CMK (cell line): Measurements from ENCODE around the gene CCL15.

ENCODE experiments used
- DNase-seq: peaks from one replicate; pipeline ENCODE4 v3.0.0-alpha.2; 2010; ENCODE audit warnings: low read depth

CCL15 gene

DNA sequence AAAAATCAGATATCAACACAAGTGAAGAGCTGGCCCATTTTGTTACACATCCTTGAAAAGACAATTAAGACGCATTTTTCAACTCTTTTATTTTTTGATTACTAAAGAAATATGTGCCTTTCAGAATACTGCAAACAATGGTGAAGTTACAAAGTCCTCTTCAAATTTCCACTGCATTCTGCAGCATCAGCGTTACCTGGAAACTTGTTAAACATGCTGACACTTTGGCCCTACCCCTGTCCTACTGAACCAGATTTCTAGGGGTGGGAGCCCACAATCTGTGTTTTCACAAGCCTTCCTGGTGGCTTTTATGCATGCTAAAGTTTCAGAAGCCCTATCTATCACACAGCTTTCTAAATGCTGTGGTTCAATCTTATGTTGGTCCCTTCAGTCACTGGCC is 10.3 kb downstream of the CCL15 start:
- DNase-seq, result no peak

DNA sequence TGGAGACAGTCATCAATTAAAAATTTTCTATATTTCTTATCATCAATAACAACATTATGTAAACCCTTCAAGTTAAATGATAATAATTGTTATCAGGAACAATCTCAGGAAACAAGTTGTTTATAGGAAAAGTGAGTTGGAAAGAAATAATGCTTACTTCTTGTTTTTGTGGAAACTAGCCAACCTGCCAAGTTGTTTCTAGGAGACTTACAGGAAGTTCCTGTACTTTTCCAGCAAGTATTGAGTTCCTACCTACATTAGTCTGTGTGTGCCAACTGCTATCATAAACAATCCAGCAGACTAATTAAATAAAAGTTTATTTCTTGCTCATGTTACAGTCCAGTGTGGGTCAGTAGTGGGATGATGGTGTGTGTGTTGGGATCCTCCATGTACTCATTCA is 13.2 kb downstream of the CCL15 start:
- DNase-seq, result no peak

DNA sequence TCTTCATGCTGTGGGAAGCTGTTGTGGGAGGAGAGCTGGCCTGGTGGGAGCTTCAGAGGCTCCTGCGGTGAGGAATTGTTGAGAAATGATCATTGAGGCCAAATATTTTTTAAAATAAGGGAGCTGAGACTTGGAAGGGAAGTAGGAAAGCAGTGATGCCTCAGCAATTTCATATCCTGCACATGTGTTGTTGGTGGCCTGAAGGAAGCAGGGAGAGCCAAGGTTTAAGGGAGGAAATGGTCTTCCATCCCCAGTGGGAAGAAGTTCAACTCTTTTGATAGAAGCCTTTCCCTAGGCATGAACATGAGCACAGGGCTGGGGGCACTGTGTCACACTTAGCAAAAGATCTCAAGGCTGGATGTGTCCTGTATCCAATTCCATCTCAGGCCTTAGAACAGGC is 14.7 kb downstream of the CCL15 start, which contains the start of gene CCL14:
CCL14 (minus strand) TSS at position 87 of the 400 bp plus-strand sequence; CDS start at position 7, 80 bp downstream.
- DNase-seq, result no peak

DNA sequence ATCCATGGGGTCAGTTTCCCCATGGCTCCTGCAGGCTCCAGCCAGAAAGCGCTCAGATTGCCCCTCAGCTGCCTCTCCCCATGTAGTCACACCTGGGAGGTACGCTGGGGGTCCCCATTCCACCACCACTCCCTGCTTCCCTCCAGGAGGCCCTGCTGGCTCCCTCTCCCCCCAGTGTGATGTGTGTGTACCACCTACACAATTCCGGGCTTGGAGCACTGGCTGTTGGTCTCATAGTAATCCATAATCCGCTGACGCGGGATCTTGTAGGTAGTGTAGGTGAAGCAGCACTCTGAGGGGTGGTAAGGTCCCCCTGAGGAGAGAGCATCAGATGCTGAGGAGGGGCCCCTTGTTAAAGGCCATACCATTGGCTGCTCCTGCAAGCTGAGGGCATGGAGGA is 17.2 kb downstream of the CCL15 start:
- no peak for DNase-seq

DNA sequence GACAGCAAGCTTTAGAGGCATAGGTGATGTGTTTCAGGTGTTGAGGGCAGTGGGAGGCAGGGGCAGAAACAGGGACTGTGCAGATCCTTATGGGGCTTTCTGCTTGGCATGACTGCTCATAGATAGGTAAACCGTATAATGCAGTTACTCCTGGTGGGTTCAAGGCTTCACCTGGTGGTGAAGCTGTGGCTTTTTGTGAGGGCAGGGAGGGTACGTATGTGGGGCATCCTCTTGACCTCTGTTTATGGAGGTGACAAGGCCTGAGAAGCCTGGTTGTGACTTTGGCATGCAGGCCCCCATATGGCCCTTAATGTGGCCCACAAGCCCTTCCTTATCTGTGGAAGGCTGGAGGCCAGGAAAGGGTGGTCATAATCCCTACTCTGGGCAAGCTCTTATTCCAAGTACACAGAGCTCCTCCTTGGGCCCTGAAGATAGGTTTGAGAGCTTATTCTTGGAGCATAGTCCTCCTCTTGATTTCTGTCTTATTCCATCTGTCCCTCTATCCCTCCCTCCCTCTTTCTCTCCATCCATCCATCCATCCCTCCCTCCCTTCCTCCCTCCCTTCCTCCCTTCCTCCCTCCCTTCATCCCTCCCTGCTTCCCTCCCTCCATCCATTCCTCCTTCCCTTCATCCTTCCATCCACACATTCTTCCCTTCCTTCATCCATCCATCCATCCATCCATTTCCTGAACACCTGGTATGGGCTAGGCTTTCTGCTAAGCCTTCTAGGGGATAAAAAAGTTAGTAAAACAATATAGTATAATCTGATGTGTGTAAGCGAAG is 18.8 kb downstream of the CCL15 start:
- DNase-seq, result no peak

DNA sequence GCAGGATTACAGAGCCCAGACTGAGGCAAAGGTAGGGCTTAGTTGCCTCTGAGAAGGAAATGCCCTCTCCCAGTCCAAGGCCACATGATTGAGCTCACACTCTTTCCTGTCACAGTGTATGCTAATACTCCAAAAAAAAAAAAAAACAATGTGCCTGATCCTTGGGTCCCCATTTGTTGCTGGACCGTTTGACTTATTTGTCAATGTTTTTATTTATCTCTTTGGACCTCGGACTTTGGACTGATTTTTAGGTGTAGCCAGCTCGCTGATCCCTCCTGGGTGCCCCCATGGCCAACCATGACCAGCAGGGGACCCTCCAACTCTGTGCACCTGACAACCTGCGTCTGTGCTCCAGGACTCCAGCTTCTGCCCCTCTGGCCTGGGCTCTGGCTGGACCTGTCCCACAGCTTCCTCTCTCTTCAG is 19.4 kb downstream of the CCL15 start:
- no peak for DNase-seq

DNA sequence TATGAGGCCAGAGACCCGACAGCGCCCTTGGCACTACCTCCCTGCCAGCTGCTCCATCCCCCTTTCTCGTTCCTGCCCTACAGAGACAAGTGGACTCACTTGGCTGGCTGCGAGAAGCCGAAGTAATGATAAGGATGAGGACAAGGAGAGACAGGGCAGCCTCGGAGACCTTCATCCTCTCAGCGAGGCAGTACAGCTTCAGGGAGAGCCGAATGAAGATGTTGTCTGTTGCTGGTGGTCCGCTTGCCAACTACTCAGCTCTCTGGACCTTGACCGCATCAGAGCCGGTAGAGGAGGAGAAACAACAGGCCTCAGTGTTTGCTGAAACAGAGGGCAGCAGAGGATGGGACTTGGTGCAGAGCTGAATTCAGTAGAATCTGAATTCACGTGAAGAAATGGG is 20.1 kb downstream of the CCL15 start, which contains the start of gene CCL16:
CCL16 (minus strand) TSS at position 252 of the 400 bp plus-strand sequence; CDS start at position 175, 77 bp downstream.
- DNase-seq, result no peak

DNA sequence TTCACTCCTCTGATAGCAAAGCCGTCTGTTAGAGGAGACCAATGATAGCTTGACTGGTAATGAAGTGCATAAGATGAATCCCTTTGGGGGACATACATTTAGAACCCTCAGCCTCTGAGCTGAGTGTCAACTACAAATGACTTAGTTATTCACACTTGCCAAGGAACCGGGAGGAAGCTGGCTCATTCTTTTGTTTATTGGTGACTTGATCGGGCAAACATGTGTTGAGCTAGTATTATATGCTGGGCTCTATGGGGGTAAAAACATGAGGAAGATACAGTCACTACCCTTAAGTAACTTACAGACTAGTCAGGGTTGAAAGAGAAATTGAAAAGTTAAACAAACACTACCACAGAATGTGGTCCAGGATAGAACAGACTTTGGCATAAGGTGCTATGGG is 23.0 kb downstream of the CCL15 start:
- DNase-seq, result no peak

DNA sequence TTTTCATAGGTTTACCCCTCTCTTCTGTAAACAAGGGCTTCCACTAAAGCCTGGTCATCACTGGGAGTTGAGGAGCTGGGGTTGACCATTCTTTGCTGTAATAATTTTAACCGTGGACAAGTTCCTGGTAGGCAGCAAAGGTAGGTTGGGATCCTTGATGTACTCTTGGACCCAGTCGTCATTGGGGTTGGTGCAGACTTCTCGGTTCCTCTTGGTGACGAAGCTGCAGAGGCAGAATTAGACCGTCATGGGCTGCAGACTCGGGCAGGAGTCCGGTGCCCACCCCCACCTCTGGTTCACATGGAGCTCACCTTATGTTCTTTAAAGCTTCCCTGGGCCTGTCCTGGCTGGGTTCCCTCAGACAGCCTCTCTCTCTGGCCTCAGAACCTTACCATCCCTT is 23.8 kb downstream of the CCL15 start:
- DNase-seq, result no peak

DNA sequence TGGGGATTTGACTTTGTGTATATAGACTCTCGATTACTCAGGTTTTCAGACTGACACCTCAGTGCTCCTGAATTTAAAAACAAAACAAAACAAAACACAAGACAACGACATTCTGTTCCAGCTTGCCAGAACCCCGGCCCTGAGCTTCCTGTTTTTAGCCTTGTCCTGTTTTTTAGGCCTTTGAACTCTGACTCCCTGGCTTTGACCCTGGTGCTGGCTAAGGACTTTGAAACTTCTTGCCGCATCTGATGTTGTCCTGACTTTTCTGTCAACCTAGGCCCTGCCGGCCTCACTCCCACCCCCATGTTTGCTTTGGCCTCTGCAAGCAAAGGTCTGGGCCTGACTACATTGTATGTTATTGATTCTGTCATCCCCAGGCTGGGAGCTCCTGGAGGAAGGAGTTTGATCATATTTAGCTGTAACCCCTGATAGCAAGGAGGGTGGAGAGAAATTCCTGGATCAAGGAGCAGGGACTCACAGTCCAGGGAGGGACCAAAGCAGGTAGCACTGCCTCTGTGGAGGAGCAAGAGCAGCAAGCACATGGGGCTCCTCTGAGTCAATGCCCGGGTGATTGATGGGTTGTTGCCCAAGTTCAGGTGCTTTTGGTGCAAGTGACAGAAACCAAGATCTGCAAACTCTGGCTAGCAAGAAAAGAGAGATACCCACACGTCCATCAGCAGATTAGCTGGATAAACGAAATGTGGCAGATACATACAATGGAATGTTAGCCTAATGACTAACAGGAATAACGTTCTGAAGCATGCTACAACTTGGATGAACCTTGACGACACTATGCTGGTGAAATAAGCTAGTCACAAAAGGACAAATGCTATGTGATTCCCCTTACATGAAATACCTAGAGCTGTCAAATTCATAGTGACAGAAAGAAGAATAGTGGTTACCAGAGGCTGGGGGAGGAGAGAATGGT is 27.8 kb downstream of the CCL15 start:
- DNase-seq, result no peak

DNA sequence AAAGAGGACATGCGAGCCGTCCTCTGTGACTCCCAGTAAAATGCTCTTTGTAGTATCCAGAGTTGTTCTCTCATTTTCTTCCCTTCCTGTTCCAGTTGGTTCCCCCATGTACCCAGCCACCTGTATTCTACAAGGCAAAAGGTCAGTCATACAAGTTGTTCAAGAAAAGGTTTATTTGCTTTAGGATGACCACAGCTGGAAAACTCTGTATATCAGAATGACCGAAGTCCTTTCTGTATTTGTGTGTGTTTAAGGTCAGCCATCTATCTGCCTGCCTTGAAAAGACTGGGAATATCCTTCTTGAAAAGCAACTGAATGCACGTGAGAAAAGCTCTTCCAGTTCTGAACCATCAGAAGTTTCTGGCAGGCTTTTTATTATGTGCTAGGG is 28.4 kb downstream of the CCL15 start:
- no peak for DNase-seq

DNA sequence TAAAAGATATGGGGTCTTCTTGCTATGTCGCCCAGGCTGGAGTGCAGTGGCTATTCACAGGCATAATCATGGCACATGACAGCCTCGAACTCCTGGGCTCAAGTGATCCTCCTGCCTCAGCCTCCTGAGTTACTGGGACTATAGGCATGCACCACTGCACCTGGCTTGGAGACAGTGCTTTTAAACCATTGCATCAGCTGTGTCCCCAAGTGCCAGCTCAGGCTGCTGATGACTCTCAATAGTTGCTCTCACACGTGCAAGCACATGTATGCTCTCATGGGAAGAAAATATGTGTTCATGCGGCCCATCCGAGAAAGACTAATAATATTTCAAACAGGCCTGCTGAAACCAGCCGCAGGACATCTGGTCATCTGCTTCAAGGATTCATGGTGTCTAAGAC is 28.8 kb downstream of the CCL15 start:
- DNase-seq, result no peak

DNA sequence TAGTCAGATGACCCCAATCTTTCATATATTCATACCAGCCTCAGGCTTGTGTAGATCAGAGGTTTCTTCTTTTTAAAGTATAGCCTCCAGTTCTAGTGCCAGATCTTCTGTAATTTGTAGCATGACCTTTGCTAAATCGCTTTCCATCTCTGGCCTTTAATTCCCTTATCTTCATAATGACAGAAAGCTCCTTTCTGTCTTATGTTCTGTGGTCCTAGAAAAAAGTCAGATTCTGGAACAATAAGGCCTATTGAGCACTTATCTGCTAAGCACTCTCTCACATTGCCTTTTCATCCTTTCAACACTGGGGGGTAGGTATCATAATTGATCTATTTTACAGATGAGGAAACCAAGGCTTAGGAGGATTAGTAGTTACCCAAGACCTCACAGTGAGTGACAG is 29.3 kb downstream of the CCL15 start:
- DNase-seq, result no peak

DNA sequence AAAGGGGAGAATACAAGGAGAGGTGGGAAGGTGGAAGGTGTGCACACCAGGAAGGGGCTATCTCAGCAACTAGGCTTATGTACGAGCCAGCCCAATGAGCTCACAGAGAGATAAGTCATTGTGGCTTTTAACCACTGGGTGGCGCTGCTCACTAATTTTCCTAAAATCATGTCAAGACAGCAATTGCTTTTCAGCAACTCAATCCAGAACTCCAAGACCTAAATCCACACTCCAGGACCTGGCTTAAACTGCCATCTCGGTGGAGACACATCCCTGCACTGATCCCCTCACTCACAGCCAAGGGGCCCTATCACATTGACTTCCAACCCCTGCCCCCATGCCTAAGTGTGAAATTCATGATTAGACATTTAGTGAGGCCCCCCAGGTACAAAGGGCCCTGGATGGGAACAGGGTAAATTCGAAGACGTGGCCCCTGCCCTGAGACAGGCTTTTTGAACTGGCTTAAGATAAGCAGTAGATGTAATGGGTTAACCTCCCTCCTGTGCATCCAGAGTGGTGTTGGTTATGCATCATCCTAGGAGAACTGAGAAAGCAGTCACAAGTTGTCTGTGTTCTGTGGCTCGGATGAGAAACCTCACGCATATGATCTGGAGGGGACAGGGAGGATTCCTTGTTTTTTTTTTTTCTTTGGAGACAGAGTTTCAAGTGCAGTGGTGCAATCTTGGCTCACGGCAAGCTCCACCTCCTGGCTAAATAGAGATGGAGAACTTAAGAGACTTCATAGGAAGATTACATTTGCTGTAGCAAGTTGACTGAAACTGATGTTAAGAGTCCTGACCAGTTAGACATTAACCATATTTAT is 31.6 kb downstream of the CCL15 start:
- DNase-seq, result peak; percentile 49

DNA sequence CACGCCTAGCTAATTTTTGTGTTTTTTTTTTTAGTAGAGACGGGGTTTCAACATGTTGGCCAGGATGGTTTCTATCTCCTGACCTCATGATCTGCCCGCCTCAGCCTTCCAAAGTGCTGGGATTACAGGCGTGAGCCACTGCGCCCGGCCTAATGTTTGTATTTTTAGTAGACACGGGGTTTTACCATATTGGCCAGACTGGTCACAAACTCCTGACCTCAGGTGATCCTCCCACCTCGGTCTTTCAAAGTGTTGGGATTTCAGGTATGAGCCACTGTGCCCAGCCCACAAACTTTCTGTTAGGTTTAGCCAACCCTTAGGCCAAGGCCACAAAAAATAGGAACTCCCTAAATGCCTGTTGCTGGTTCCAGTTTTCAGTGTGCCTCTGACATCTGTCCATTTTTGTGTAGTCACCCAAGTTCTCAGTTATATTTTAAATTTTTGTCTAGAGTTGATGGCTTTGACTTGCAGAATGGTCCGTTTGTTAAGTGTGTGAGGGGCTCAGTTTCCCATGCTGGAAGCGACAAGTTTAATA is 32.8 kb downstream of the CCL15 start:
- no peak for DNase-seq

DNA sequence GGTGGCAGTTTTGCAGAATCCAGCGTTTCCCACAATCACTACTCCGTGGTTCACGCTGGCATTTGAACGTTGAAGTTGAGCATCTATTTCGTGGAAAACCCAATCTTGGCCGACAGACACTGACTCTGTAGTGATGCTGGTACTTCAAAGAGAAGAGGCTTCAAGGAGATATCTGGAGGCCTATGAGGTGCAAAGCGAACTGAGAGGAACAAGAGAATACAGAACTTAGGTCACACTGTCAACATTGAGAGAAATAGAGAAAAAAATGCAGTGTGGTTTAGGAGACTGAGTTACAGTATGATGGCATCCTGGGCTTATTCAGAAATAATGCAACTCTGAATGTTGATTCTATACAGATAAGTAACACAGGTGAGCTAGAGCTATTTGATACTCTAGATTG is 36.1 kb downstream of the CCL15 start:
- DNase-seq, result no peak

DNA sequence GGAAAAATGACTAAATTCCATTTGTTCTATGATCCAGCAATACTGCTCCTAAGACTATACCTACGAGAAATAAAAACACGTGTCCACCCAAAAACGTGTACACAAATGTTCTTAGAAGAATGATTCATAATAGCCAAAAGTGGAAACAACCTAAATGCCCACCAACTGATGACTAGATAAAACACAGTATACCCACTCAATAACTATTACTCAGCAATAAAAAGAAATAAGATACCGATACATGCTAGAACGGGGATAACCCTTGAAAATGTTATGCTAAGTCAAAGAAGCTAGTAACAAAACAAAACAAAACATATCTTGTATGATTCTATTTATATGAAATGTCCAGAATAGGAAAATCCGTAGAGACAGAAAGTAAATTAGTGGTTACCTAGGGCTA is 37.7 kb downstream of the CCL15 start:
- no peak for DNase-seq

DNA sequence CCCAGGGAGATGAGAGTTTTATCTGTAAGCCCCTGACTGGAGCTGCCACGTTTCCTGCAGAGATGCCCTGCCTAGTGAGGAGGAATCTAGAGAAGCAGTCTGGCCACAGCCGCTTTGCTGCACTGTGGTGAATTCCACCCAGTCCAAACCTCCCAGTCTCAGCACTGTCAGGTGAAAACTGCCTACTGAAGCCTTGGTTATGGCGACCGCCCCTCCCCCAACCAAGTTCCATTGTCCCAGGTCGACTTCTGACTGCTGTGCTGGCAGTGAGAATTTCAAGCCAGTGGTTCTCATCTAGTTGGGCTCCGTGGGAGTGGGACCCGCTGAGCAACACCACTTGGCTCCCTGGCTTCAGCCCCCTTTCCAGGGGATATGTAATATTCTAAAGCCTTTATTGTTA is 47.6 kb downstream of the CCL15 start:
- no peak for DNase-seq

DNA sequence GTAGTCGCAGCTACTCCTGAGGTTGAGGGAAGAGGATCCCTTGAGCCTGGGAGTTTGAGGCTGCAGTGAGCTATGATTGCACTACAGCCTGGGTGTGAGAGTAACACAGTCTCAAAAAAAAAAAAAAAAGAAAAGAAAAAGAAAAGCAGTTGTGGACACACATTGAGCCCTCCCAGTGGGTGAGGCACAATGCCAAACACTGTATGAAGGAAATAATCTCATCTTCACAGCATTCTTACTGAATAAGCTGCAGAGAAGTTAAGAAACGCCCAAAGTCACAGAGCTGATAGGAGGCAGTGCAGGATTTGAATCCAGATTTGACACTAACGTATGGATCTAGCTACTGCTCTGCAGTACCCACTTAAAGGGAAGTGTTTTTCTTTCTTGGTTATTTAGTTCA is 52.0 kb downstream of the CCL15 start:
- no peak for DNase-seq

DNA sequence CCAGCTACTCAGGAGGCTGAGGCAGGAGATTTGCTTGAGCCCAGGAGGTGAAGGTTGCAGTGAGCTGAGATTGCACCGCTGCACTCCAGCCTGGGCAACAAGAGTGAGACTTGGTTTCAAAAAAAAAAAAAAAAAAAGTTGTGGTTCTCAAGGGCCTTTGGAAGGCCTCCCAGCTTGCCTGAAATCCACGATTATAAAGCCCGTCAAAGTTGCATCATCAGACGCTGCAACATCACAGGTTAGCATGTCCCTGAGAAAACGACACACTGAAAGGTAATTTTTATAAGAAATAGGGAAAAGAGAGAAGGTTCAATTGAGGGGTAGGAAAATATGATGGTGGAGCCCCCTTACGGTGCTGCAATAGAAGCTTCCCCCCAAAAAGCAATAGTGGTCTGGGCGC is 53.3 kb downstream of the CCL15 start:
- DNase-seq, result no peak
